Tibial nerve (tissue), 4 donors: ENCODE results near the gene CCL16.

Experiments
- CTCF ChIP-seq, 5 experiments: fragments of 200-600 bp in 3 of 5; fragments of 450-650 bp in 2 of 5; sonication (generic) in 3 of 5; IDR thresholded peaks; one replicate each; pipeline ENCODE4 v1.5.1; 2016 to 2019; ENCODE audit warnings: antibody characterized with exemption in 5 of 5, mild to moderate bottlenecking in 3 of 5, moderate library complexity in 2 of 5
- EP300 ChIP-seq, 2 donors: sonication (generic); formaldehyde crosslinking; IDR thresholded peaks; one replicate each; pipeline ENCODE4 v1.6.1; 2017; ENCODE audit warnings: antibody characterized with exemption in 2 of 2, mild to moderate bottlenecking in 1 of 2
- POLR2A ChIP-seq, 2 donors: fragments of 450-650 bp; IDR thresholded peaks; one replicate each; pipeline ENCODE4 v1.6.1; 2017; ENCODE audit warnings: antibody characterized with exemption in 2 of 2, mild to moderate bottlenecking in 2 of 2, moderate library complexity in 2 of 2

- TF ChIP-seq CTCF (IDR thresholded peaks at IDR 0.05) (no peak), POLR2A (IDR thresholded peaks at IDR 0.05) (no peak), EP300 (IDR thresholded peaks at IDR 0.05) (no peak)
These were observed 31.9 kb downstream of the CCL16 start for GRCh38 chr17:35949401-35949800.
